H1 (cell line): ENCODE measurements around the gene SPG11. TPM values are rescaled to one million over a fixed set of nuclear protein-coding genes. Genes with fewer than 3 reads are reported as not detected.

ENCODE experiments used
- CTCF ChIA-PET: fragments of 300-600 bp; sonication (Branson Sonifier 250); formaldehyde crosslinking; loops from one replicate; lab custom pipeline; 2021; ENCODE audit not compliant: partially characterized antibody; lab: Charles Lee
- POLR2A ChIA-PET: fragments of 300-600 bp; sonication (Branson Sonifier 250); formaldehyde crosslinking; loops from one replicate; lab custom pipeline; 2021; ENCODE audit warnings: inconsistent platforms; ENCODE audit not compliant: partially characterized antibody; lab: Charles Lee
- DNase-seq, 2 experiments: peaks; one replicate each; pipeline versions ENCODE4 v3.0.0 to v3.0.0-alpha.2; 2010 to 2022; ENCODE audit warnings: low spot score in 2 of 2, low read depth in 1 of 2, mixed read lengths in 1 of 2
- FAIRE-seq: peaks from 2 replicates; lab custom pipeline; 2011; peaks lifted over from hg19 to GRCh38; lab: Jason Lieb, UNC
- H2AFZ ChIP-seq: 2 replicates; pipeline ENCODE4 v1.8.1; 2012; ENCODE audit warnings: low read length, inconsistent platforms
- H2AK5ac ChIP-seq: 2 replicates; pipeline ENCODE4 v1.6.1; 2013; ENCODE audit warnings: low read depth, low read length
- H2BK120ac ChIP-seq: replicated peaks from 2 replicates; pipeline ENCODE3; 2013; ENCODE audit warnings: low read depth, low read length, inconsistent platforms
- H2BK12ac ChIP-seq: 2 replicates; pipeline ENCODE4 v1.6.1; 2013; ENCODE audit warnings: low read depth, low read length
- H2BK15ac ChIP-seq: 2 replicates; pipeline ENCODE4 v1.6.1; 2013; ENCODE audit warnings: low read length
- H2BK20ac ChIP-seq: 2 replicates; pipeline ENCODE4 v1.6.1; 2013; ENCODE audit warnings: low read length
- H2BK5ac ChIP-seq: 2 replicates; pipeline ENCODE4 v1.6.1; 2013; ENCODE audit warnings: low read depth, low read length
- H3K14ac ChIP-seq: 2 replicates; pipeline ENCODE4 v1.6.1; 2013; ENCODE audit warnings: inconsistent platforms; ENCODE audit not compliant: insufficient read length
- H3K18ac ChIP-seq: 2 replicates; pipeline ENCODE4 v1.6.1; 2013; ENCODE audit warnings: low read length; ENCODE audit errors: extremely low read depth
- H3K23ac ChIP-seq: 2 replicates; pipeline ENCODE4 v1.6.1; 2013; ENCODE audit warnings: inconsistent platforms; ENCODE audit not compliant: insufficient read length
- H3K23me2 ChIP-seq: 2 replicates; pipeline ENCODE4 v1.6.1; 2013; ENCODE audit warnings: low read depth, low read length
- H3K27ac ChIP-seq: 2 replicates; pipeline ENCODE4 v1.6.1; 2011; ENCODE audit warnings: low read depth, low read length, inconsistent platforms
- H3K27me3 ChIP-seq, 4 experiments: replicated peaks in 1 of 4; 1 replicate in 1 of 4; 2 replicates in 3 of 4; pipeline versions ENCODE4 v1.6.1 to v1.8.1; 2011 to 2013; ENCODE audit warnings: low read length in 3 of 4, mild to moderate bottlenecking in 3 of 4, inconsistent platforms in 2 of 4, mixed read lengths in 2 of 4, moderate library complexity in 1 of 4; ENCODE audit not compliant: control insufficient read depth in 3 of 4, insufficient read depth in 3 of 4; ENCODE audit errors: extremely low read depth in 1 of 4
- H3K36me3 ChIP-seq, 4 experiments: 2 replicates each; pipeline versions ENCODE4 v1.6.1 to v1.8.1; 2011 to 2013; ENCODE audit warnings: mild to moderate bottlenecking in 4 of 4, low read length in 3 of 4, moderate library complexity in 2 of 4, control low read depth in 1 of 4, inconsistent platforms in 1 of 4; ENCODE audit not compliant: insufficient read depth in 4 of 4, control insufficient read depth in 2 of 4
- H3K4ac ChIP-seq: replicated peaks from 2 replicates; pipeline ENCODE3; 2013; ENCODE audit warnings: low read length, low read depth, mixed read lengths, inconsistent platforms; ENCODE audit not compliant: insufficient read length
- H3K4me1 ChIP-seq, 4 experiments: replicated peaks in 1 of 4; 1 replicate in 1 of 4; 2 replicates in 3 of 4; pipeline versions ENCODE4 v1.6.1 to v1.8.1; 2011 to 2013; ENCODE audit warnings: low read length in 3 of 4, inconsistent platforms in 2 of 4, mixed read lengths in 1 of 4; ENCODE audit not compliant: insufficient read depth in 4 of 4, control insufficient read depth in 3 of 4
- H3K4me2 ChIP-seq, 2 experiments: 2 replicates each; pipeline versions ENCODE4 v1.6.1 to v1.8.1; 2011 to 2013; ENCODE audit warnings: low read depth in 2 of 2, low read length in 2 of 2, control low read depth in 1 of 2, inconsistent platforms in 1 of 2, mild to moderate bottlenecking in 1 of 2; ENCODE audit not compliant: insufficient read depth in 1 of 2
- H3K4me3 ChIP-seq, 4 experiments: fragments of 200-600, 300-600 bp in 1 of 4; sonication (generic), shearing (Covaris generic), sonication (Bioruptor Twin) in 1 of 4; 2 replicates each; pipeline versions ENCODE4 v1.5.1 to v1.8.1; 2011 to 2016; ENCODE audit warnings: low read length in 4 of 4, low read depth in 3 of 4, control low read depth in 2 of 4, inconsistent platforms in 2 of 4, mild to moderate bottlenecking in 2 of 4, mixed read lengths in 1 of 4, moderate library complexity in 1 of 4; ENCODE audit not compliant: insufficient read depth in 2 of 4; ENCODE audit errors: extremely low read depth in 1 of 4
- H3K56ac ChIP-seq: replicated peaks from 2 replicates; pipeline ENCODE3; 2013; ENCODE audit warnings: low read depth, mild to moderate bottlenecking, mixed read lengths, low read length, inconsistent platforms; ENCODE audit not compliant: insufficient read length
- H3K79me1 ChIP-seq: 2 replicates; pipeline ENCODE4 v1.6.1; 2013; ENCODE audit warnings: low read depth, low read length, control low read depth
- H3K79me2 ChIP-seq, 2 experiments: 2 replicates each; pipeline versions ENCODE4 v1.6.1 to v1.8.1; 2012 to 2013; ENCODE audit warnings: low read length in 2 of 2, mild to moderate bottlenecking in 2 of 2, inconsistent platforms in 1 of 2; ENCODE audit not compliant: insufficient read depth in 2 of 2, control insufficient read depth in 1 of 2
- H3K9ac ChIP-seq, 4 experiments: replicated peaks in 1 of 4; 1 replicate in 1 of 4; 2 replicates in 3 of 4; pipeline versions ENCODE4 v1.6.1 to v1.8.1; 2011 to 2013; ENCODE audit warnings: low read depth in 3 of 4, low read length in 3 of 4, control low read depth in 2 of 4, mild to moderate bottlenecking in 2 of 4, moderate library complexity in 2 of 4, inconsistent platforms in 1 of 4; ENCODE audit errors: extremely low read depth in 1 of 4
- H3K9me3 ChIP-seq, 2 experiments: 2 replicates each; pipeline versions ENCODE4 v1.6.1 to v1.8.1; 2012 to 2013; ENCODE audit warnings: mild to moderate bottlenecking in 2 of 2, moderate library complexity in 2 of 2, control low read depth in 1 of 2, inconsistent platforms in 1 of 2, low read depth in 1 of 2, low read length in 1 of 2, mixed read lengths in 1 of 2; ENCODE audit not compliant: insufficient read depth in 2 of 2
- H4K20me1 ChIP-seq, 2 experiments: replicated peaks in 1 of 2; 2 replicates each; pipeline versions ENCODE3 to v1.8.1; 2011 to 2013; ENCODE audit warnings: inconsistent platforms in 2 of 2, low read length in 2 of 2, mild to moderate bottlenecking in 1 of 2; ENCODE audit not compliant: insufficient read depth in 2 of 2, control insufficient read depth in 1 of 2
- H4K5ac ChIP-seq: 2 replicates; pipeline ENCODE4 v1.6.1; 2013; ENCODE audit warnings: low read length, low read depth, mixed read lengths, inconsistent platforms; ENCODE audit not compliant: insufficient read length
- H4K8ac ChIP-seq: 2 replicates; pipeline ENCODE4 v1.8.0; 2013; ENCODE audit warnings: mild to moderate bottlenecking, moderate library complexity, low read length, inconsistent platforms; ENCODE audit not compliant: insufficient read depth; ENCODE audit errors: extremely low read depth
- H4K91ac ChIP-seq: replicated peaks from 2 replicates; pipeline ENCODE3; 2013; ENCODE audit warnings: low read length, mixed read lengths, inconsistent platforms; ENCODE audit not compliant: insufficient read length
- ASH2L ChIP-seq: fragments of 200-600, 300-600 bp; sonication (generic); IDR thresholded peaks from one replicate; pipeline ENCODE4 v1.7.1; 2017; ENCODE audit warnings: low read length
- ATF3 ChIP-seq: IDR thresholded peaks from 2 replicates; pipeline ENCODE4 v1.6.1; 2011; ENCODE audit warnings: low read depth, mild to moderate bottlenecking, low read length; ENCODE audit not compliant: insufficient read depth
- BCL11A ChIP-seq, 2 experiments: IDR thresholded peaks; one replicate each; pipeline ENCODE4 v1.6.1; 2011; ENCODE audit warnings: low read depth in 2 of 2, low read length in 2 of 2, mild to moderate bottlenecking in 2 of 2
- EZH2 ChIP-seq: fragments of 200-600 bp; sonication (generic); IDR thresholded peaks from 2 replicates; pipeline ENCODE4 v1.7.1; 2012; ENCODE audit warnings: low read depth, mild to moderate bottlenecking, moderate library complexity, low read length, inconsistent platforms; ENCODE audit not compliant: severe bottlenecking
- HDAC2 ChIP-seq, 2 experiments: fragments of 300-600 bp in 1 of 2; sonication (generic) in 1 of 2; IDR thresholded peaks; 2 replicates each; pipeline ENCODE4 v1.6.1; 2011 to 2012; ENCODE audit warnings: low read depth in 2 of 2, low read length in 2 of 2, mild to moderate bottlenecking in 2 of 2, moderate library complexity in 2 of 2, borderline replicate concordance in 1 of 2, inconsistent platforms in 1 of 2
- NANOG ChIP-seq: IDR thresholded peaks from 2 replicates; pipeline ENCODE4 v1.6.1; 2011; ENCODE audit warnings: low read length, low read depth, mild to moderate bottlenecking, inconsistent platforms; ENCODE audit not compliant: insufficient read depth, poor library complexity, severe bottlenecking
- RNF2 ChIP-seq: fragments of 200-900, 300-1000 bp; sonication (generic); IDR thresholded peaks from 2 replicates; pipeline ENCODE4 v1.7.1; 2016; ENCODE audit warnings: borderline replicate concordance, low read depth, mild to moderate bottlenecking, antibody characterized with exemption, low read length; ENCODE audit not compliant: poor library complexity, severe bottlenecking; ENCODE audit errors: missing control alignments
- SP2 ChIP-seq: IDR thresholded peaks from 2 replicates; pipeline ENCODE4 v1.6.1; 2012; ENCODE audit warnings: mild to moderate bottlenecking, low read length, inconsistent platforms
- YY1 ChIP-seq: IDR thresholded peaks from 2 replicates; pipeline ENCODE4 v1.6.1; 2011; ENCODE audit warnings: low read depth, mild to moderate bottlenecking, low read length
- ZNF274 ChIP-seq: IDR thresholded peaks from 2 replicates; pipeline ENCODE4 v1.7.0; 2012; ENCODE audit warnings: low read length, borderline replicate concordance; ENCODE audit errors: extremely low read depth
- WGBS, 2 experiments: shearing (Covaris generic) in 1 of 2; methylation state at CpG; one replicate each; pipeline versions ENCODE4 v1.1.6 to v1.1.7; 2013 to 2015; ENCODE audit warnings: low lambda C conversion rate in 2 of 2, mixed read lengths in 2 of 2, inconsistent platforms in 1 of 2, low coverage in 1 of 2, missing lambda C conversion rate in 1 of 2; ENCODE audit not compliant: insufficient replicate concordance in 2 of 2, insufficient coverage in 1 of 2, insufficient read length in 1 of 2; ENCODE audit errors: extremely low coverage in 1 of 2, missing lambda C conversion rate in 1 of 2; 5-methylcytosine and 5-hydroxymethylcytosine counted together
- polyA plus RNA-seq, 7 experiments: library from polyadenylated mRNA; depleted of rRNA in 3 of 7; stranded (reverse) in 5 of 7; unstranded in 2 of 7; fragments of >200 nt in 5 of 7; fragments of 200-250 nt in 2 of 7; gene quantifications; 1 replicate in 5 of 7; 2 replicates in 1 of 7; 4 replicates in 1 of 7; pipeline versions ENCODE4 v1.2.1 to v1.2.3, GENCODE V29; 2011 to 2013; ENCODE audit warnings: missing spikeins in 2 of 7, mixed read lengths in 2 of 7
- total RNA-seq: library from RNA; stranded (reverse); fragmentation: NEBNext Ultra II Directional; extraction: Animal tissue kit (Norgen Biotek cat#: 25700); gene quantifications from 2 replicates; pipeline ENCODE4 v1.2.1, GENCODE V29; 2021

Gene SPG11
- total and polyA plus RNA-seq, 2 of the 8 experiments (the other 6 are each of a cell fraction or from before 2014, with no cell fraction given), result 37.1 to 38.6 TPM

DNA sequence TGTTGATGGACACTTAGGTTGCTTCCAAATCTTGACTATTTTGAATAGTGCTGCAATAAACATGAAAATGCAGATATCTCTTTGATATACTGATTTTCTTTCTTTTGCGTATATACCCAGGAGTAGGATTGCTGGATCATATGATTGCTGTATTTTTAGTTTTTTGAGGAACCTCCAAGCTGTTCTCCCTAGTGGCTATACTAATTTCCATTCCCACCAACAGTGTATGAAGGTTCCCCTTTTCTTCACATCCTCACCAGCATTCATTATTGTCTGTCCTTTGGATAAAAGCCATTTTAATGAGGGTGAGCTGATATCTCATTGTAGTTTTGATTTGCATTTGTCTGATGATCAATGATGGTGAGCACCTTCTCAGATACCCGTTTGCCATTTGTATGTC is 35.2 kb upstream of the SPG11 start:
- H2BK5ac ChIP-seq, result no peak overlapping the region
- no peak overlapping the region for H4K8ac ChIP-seq
- POLR2A ChIA-PET, result no interaction called here
- no peak overlapping the region for H2BK120ac ChIP-seq
- H4K20me1 ChIP-seq, result no peaks in the 10 kb centered on the region
- H3K4me3 ChIP-seq, result no peak overlapping the region
- H3K9ac ChIP-seq, result no peak overlapping the region
- no peak overlapping the region for H4K91ac ChIP-seq
- H3K23me2 ChIP-seq, result no peaks in the 10 kb centered on the region
- no peaks in the 10 kb centered on the region for H3K79me1 ChIP-seq
- no peaks in the 10 kb centered on the region for H3K27me3 ChIP-seq
- FAIRE-seq (no peak), DNase-seq (no peak)
- no peak overlapping the region for H3K4me2 ChIP-seq
- H3K9me3 ChIP-seq, result no peaks in the 10 kb centered on the region; a peak in 1 of 4 replicates
- no peaks in the 10 kb centered on the region for H3K4me1 ChIP-seq
- H3K79me2 ChIP-seq, result no peaks in the 10 kb centered on the region
- no peak overlapping the region for H2AK5ac ChIP-seq
- CTCF ChIA-PET, result interaction anchor here (0.9 to 1.6 kb wide), 3 partner anchors 12 to 40 kb away, joined by 3 to 6 read pairs (median 3); partner anchors contain the start of genes B2M and PATL2
- H4K5ac ChIP-seq, result no peak overlapping the region
- no peak overlapping the region for H3K18ac ChIP-seq
- H3K14ac ChIP-seq, result no peak overlapping the region
- no peak overlapping the region for H3K27ac ChIP-seq
- WGBS, 2 experiments, result 83% methylated on average over 2 of the region's 2 CpGs; no CpG with 5 or more reads in 1 of the 2 experiments
- H3K56ac ChIP-seq, result no peak overlapping the region
- no peak overlapping the region for H2BK20ac ChIP-seq
- H2BK15ac ChIP-seq, result no peak overlapping the region
- no peaks in the 10 kb centered on the region for H3K36me3 ChIP-seq
- no peak overlapping the region for H3K23ac ChIP-seq
- no peak overlapping the region for H2BK12ac ChIP-seq
- H3K4ac ChIP-seq, result no peak overlapping the region
- H2AFZ ChIP-seq, result no peak overlapping the region
- no peak for TF ChIP-seq RNF2
- TF ChIP-seq YY1, result no peak
- no peak for TF ChIP-seq ZNF274
- no peak for TF ChIP-seq ASH2L
- TF ChIP-seq NANOG, result no peak
- no peak for TF ChIP-seq ATF3
- no peak for TF ChIP-seq BCL11A (IDR thresholded peaks at IDR 0.05; ENCODE audit: low read depth in 2 of 2, low read length in 2 of 2)
- no peak for TF ChIP-seq EZH2
- TF ChIP-seq SP2, result no peak
- no peak for TF ChIP-seq HDAC2 (IDR thresholded peaks at IDR 0.05; ENCODE audit: borderline replicate concordance in 1 of 2, low read depth in 2 of 2, low read length in 2 of 2)
